HL-60 (cell line): ENCODE results near the gene ADAMTSL5.
"Not testable (repeated sequence)": the region's sequence is repeated elsewhere in the genome, so short reads cannot be mapped to it uniquely, and the experiment has no call there.

Source experiments
- DNase-seq, 2 experiments: peaks; one replicate each; pipeline ENCODE4 v3.0.0-alpha.2; 2010 to 2020; ENCODE audit warnings: low read depth in 1 of 2, low spot score in 1 of 2
- H3K27ac ChIP-seq: fragments of 250-450 bp; sonication (Bioruptor Pico); replicated peaks from 2 replicates; pipeline ENCODE4 v1.5.1; 2020; ENCODE audit warnings: mild to moderate bottlenecking, moderate library complexity
- H3K27me3 ChIP-seq: fragments of 250-450 bp; sonication (Bioruptor Pico); 2 replicates; pipeline ENCODE4 v1.5.1; 2021; ENCODE audit warnings: mild to moderate bottlenecking, moderate library complexity; ENCODE audit not compliant: insufficient read depth, poor library complexity, severe bottlenecking
- H3K4me3 ChIP-seq: replicated peaks from 2 replicates; pipeline ENCODE4 v1.5.1; 2011; ENCODE audit warnings: mild to moderate bottlenecking, control low read depth, low read length; ENCODE audit not compliant: insufficient read depth
- CTCF ChIP-seq: IDR thresholded peaks from one replicate; pipeline ENCODE4 v1.5.1; 2011; ENCODE audit warnings: low read length, control low read depth, inconsistent platforms; ENCODE audit not compliant: insufficient read depth
- GABPA ChIP-seq: IDR thresholded peaks from 2 replicates; pipeline ENCODE4 v1.6.1; 2012; ENCODE audit warnings: low read depth
- POLR2AphosphoS5 ChIP-seq: IDR thresholded peaks from 2 replicates; pipeline ENCODE4 v1.6.1; 2012; ENCODE audit warnings: low read depth
- REST ChIP-seq: IDR thresholded peaks from 2 replicates; pipeline ENCODE4 v1.6.1; 2012; ENCODE audit warnings: low read depth; ENCODE audit not compliant: insufficient replicate concordance
- SPI1 ChIP-seq: IDR thresholded peaks from 2 replicates; pipeline ENCODE4 v1.6.1; 2012; ENCODE audit warnings: low read depth, mild to moderate bottlenecking, borderline replicate concordance

ADAMTSL5 gene

GRCh38 chr19:1540365-1540925 lies 27.6 kb upstream of the ADAMTSL5 start:
- TF ChIP-seq SPI1, result no peak
- no peak for TF ChIP-seq CTCF
- no peak for TF ChIP-seq REST
- TF ChIP-seq POLR2AphosphoS5, result no peak
- TF ChIP-seq GABPA, result no peak
- Histone ChIP-seq H3K4me3 (no peak overlapping the region), H3K27me3 (peaks cover 20% of the 10 kb centered on the region), H3K27ac (no peak overlapping the region)
- no peak for DNase-seq

DNA sequence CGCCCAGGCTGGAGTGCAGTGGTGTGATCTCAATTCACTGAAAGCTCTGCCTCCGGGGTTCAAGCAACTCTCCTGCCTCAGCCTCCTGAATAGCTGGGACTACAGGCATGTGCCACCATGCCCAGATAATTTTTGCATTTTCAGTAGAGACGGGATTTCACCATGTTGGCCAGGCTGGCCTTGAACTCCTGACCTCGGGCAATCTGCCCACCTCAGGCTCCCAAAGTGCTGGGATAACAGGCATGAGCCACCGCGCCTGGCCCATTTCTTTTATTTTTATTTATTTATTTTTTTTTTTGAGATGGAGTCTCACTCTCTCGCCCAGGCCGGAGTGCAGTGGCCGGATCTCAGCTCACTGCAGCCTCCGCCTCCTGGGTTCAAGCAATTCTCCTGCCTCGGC lies 26.9 kb upstream of the ADAMTSL5 start:
- not testable (repeated sequence) for DNase-seq, H3K4me3 ChIP-seq, H3K27ac ChIP-seq
- peaks cover 20% of the 10 kb centered on the region for H3K27me3 ChIP-seq

GRCh38 chr19:1538978-1539377 lies 26.2 kb upstream of the ADAMTSL5 start:
- no peak overlapping the region for H3K27ac ChIP-seq
- peaks cover 14% of the 10 kb centered on the region for H3K27me3 ChIP-seq
- TF ChIP-seq REST (no peak), SPI1 (no peak), CTCF (no peak), POLR2AphosphoS5 (no peak), GABPA (no peak)
- H3K4me3 ChIP-seq, result no peak overlapping the region
- no peak for DNase-seq

DNA sequence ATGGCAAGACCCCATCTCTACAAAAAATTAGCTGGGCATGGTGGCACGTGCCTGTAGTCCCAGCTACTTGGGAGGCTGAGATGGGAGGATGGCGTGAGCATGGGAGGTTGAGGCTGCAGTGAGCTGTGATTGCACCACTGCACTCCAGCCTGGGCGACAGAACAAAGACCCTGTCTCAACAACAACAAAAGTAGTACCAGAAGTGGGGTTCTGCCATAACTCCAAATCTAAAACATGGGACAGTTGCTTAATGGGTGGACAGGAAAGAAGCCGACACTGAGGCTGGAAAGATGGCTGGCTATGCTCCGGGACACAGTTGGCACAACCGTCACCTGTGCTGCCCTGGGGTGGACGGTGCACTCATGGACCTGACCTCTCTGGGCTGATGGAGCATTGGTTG lies 22.9 kb upstream of the ADAMTSL5 start:
- not testable (repeated sequence) for DNase-seq, H3K27ac ChIP-seq

GRCh38 chr19:1534972-1535371 lies 22.2 kb upstream of the ADAMTSL5 start:
- Histone ChIP-seq H3K27ac (no peak overlapping the region), H3K4me3 (no peak overlapping the region), H3K27me3 (peaks cover 3% of the 10 kb centered on the region)
- no peak for TF ChIP-seq CTCF
- TF ChIP-seq GABPA, result no peak
- TF ChIP-seq POLR2AphosphoS5, result no peak
- no peak for DNase-seq

More for the DNA sequence above, 22.9 kb upstream of the ADAMTSL5 start:
- peaks cover 10% of the 10 kb centered on the region for H3K27me3 ChIP-seq
- not testable (repeated sequence) for H3K4me3 ChIP-seq
